CD4-positive, alpha-beta T cell treated with Interleukin-21 for 1 hour (primary cell): Measurements from ENCODE around the gene EYA2.

Experiments used
- DNase-seq: peaks from one replicate; pipeline ENCODE4 v3.0.0-alpha.2; 2020

EYA2 gene

GRCh38 chr20:47237715-47238114 lies 343.1 kb downstream of the EYA2 start:
- no peak for DNase-seq
